H9 (cell line): Measurements from ENCODE around the gene NR4A2. TPM values are rescaled to one million over a fixed set of nuclear protein-coding genes. Genes with fewer than 3 reads are reported as not detected.

Source experiments
- DNase-seq: peaks from one replicate; pipeline ENCODE4 v3.0.0-alpha.2; 2017
- H2AFZ ChIP-seq: one replicate; pipeline ENCODE4 v1.6.1; 2013; ENCODE audit warnings: mild to moderate bottlenecking, low read length, control low read depth, moderate library complexity
- H2AK5ac ChIP-seq: 2 replicates; pipeline ENCODE4 v1.6.1; 2013; ENCODE audit warnings: low read length, control low read depth, mixed read lengths; ENCODE audit not compliant: insufficient read length
- H2BK120ac ChIP-seq: one replicate; pipeline ENCODE4 v1.6.1; 2013; ENCODE audit warnings: low read depth, mild to moderate bottlenecking, low read length, control low read depth, inconsistent platforms; ENCODE audit not compliant: poor library complexity, severe bottlenecking
- H2BK12ac ChIP-seq: 2 replicates; pipeline ENCODE4 v1.6.1; 2013; ENCODE audit warnings: low read length, control low read depth, mixed read lengths, low read depth; ENCODE audit not compliant: insufficient read length
- H2BK15ac ChIP-seq: 2 replicates; pipeline ENCODE4 v1.6.1; 2013; ENCODE audit warnings: low read depth, low read length, control low read depth
- H2BK20ac ChIP-seq: one replicate; pipeline ENCODE4 v1.6.1; 2013; ENCODE audit warnings: low read depth, mild to moderate bottlenecking, low read length, control low read depth, inconsistent platforms; ENCODE audit not compliant: poor library complexity, severe bottlenecking
- H2BK5ac ChIP-seq: 2 replicates; pipeline ENCODE4 v1.6.1; 2013; ENCODE audit warnings: low read length, control low read depth, mixed read lengths; ENCODE audit not compliant: insufficient read length
- H3K14ac ChIP-seq: 2 replicates; pipeline ENCODE4 v1.6.1; 2013; ENCODE audit warnings: low read length, control low read depth; ENCODE audit not compliant: insufficient read depth
- H3K18ac ChIP-seq: 2 replicates; pipeline ENCODE4 v1.6.1; 2013; ENCODE audit warnings: low read depth, mild to moderate bottlenecking, mixed read lengths, low read length, control low read depth; ENCODE audit not compliant: insufficient read length
- H3K23ac ChIP-seq: 2 replicates; pipeline ENCODE4 v1.6.1; 2013; ENCODE audit warnings: low read length, control low read depth, mixed read lengths, low read depth; ENCODE audit not compliant: insufficient read length
- H3K23me2 ChIP-seq: 2 replicates; pipeline ENCODE4 v1.6.1; 2013; ENCODE audit warnings: low read depth, mild to moderate bottlenecking, mixed read lengths, low read length, control low read depth; ENCODE audit not compliant: insufficient read length, poor library complexity, severe bottlenecking
- H3K27ac ChIP-seq: 2 replicates; pipeline ENCODE4 v1.5.1; 2013; ENCODE audit warnings: low read length, control low read depth, mixed read lengths, low read depth; ENCODE audit not compliant: insufficient read length
- H3K27me3 ChIP-seq: 2 replicates; pipeline ENCODE4 v1.6.1; 2013; ENCODE audit warnings: low read length, control low read depth, inconsistent platforms; ENCODE audit not compliant: insufficient read depth
- H3K4ac ChIP-seq: 2 replicates; pipeline ENCODE4 v1.6.1; 2013; ENCODE audit warnings: low read depth, mild to moderate bottlenecking, control low read depth, inconsistent platforms, low read length, moderate library complexity
- H3K4me1 ChIP-seq: 2 replicates; pipeline ENCODE4 v1.6.1; 2013; ENCODE audit warnings: low read length, control low read depth, inconsistent platforms; ENCODE audit not compliant: insufficient read depth
- H3K4me2 ChIP-seq: 2 replicates; pipeline ENCODE4 v1.6.1; 2013; ENCODE audit warnings: low read length, control low read depth, mixed read lengths; ENCODE audit not compliant: insufficient read length, insufficient read depth
- H3K56ac ChIP-seq: 2 replicates; pipeline ENCODE4 v1.6.1; 2013; ENCODE audit warnings: low read depth, mild to moderate bottlenecking, mixed read lengths, low read length, control low read depth; ENCODE audit not compliant: insufficient read length
- H3K79me1 ChIP-seq: 2 replicates; pipeline ENCODE4 v1.6.1; 2013; ENCODE audit warnings: low read depth, mild to moderate bottlenecking, moderate library complexity, low read length, control low read depth, inconsistent platforms; ENCODE audit not compliant: insufficient read depth, poor library complexity, severe bottlenecking
- H3K79me2 ChIP-seq: 2 replicates; pipeline ENCODE4 v1.6.1; 2013; ENCODE audit warnings: low read length, control low read depth, inconsistent platforms; ENCODE audit not compliant: insufficient read depth
- H3K9ac ChIP-seq: 2 replicates; pipeline ENCODE4 v1.6.1; 2013; ENCODE audit warnings: low read length, control low read depth, mixed read lengths; ENCODE audit not compliant: insufficient read length; ENCODE audit errors: extremely low read depth
- H3K9me3 ChIP-seq: one replicate; pipeline ENCODE4 v1.6.1; 2013; ENCODE audit warnings: low read depth, low read length, inconsistent platforms; ENCODE audit not compliant: control insufficient read depth
- H3T11ph ChIP-seq: one replicate; pipeline ENCODE4 v1.6.1; 2013; ENCODE audit warnings: mild to moderate bottlenecking, low read length, control low read depth, inconsistent platforms
- H4K20me1 ChIP-seq: one replicate; pipeline ENCODE4 v1.6.1; 2013; ENCODE audit not compliant: control insufficient read depth, insufficient read length, insufficient read depth
- H4K5ac ChIP-seq: 2 replicates; pipeline ENCODE4 v1.6.1; 2013; ENCODE audit warnings: low read depth, mild to moderate bottlenecking, mixed read lengths, low read length, control low read depth; ENCODE audit not compliant: insufficient read length
- H4K8ac ChIP-seq: replicated peaks from 2 replicates; pipeline ENCODE4 v1.6.1; 2013; ENCODE audit warnings: low read length, control low read depth, mixed read lengths, low read depth; ENCODE audit not compliant: insufficient read length
- H4K91ac ChIP-seq: 2 replicates; pipeline ENCODE4 v1.6.1; 2013; ENCODE audit warnings: low read depth, mild to moderate bottlenecking, moderate library complexity, mixed read lengths, low read length, control low read depth; ENCODE audit not compliant: insufficient read length
- H3K27ac Mint-ChIP-seq, 3 experiments: 2 replicates in 2 of 3; 3 replicates in 1 of 3; pipeline ENCODE4 v1.8.0; 2020 to 2021; ENCODE audit warnings: mixed read lengths in 3 of 3, mild to moderate bottlenecking in 1 of 3, moderate library complexity in 1 of 3
- H3K27me3 Mint-ChIP-seq: 2 replicates; pipeline ENCODE4 v1.8.0; 2021; ENCODE audit warnings: low read depth, mild to moderate bottlenecking, moderate library complexity, mixed read lengths
- H3K36me3 Mint-ChIP-seq, 3 experiments: 2 replicates in 2 of 3; 3 replicates in 1 of 3; pipeline ENCODE4 v1.8.0; 2020 to 2021; ENCODE audit warnings: low read depth in 3 of 3, mixed read lengths in 3 of 3; ENCODE audit not compliant: insufficient read depth in 1 of 3
- H3K4me1 Mint-ChIP-seq, 2 experiments: 2 replicates each; pipeline ENCODE4 v1.8.0; 2020; ENCODE audit warnings: mixed read lengths in 2 of 2
- H3K4me3 Mint-ChIP-seq, 2 experiments: 2 replicates in 1 of 2; 3 replicates in 1 of 2; pipeline ENCODE4 v1.8.0; 2020 to 2021; ENCODE audit warnings: mild to moderate bottlenecking in 2 of 2, mixed read lengths in 2 of 2, moderate library complexity in 1 of 2
- H3K9me3 Mint-ChIP-seq, 2 experiments: 2 replicates in 1 of 2; 3 replicates in 1 of 2; pipeline ENCODE4 v1.8.0; 2020; ENCODE audit warnings: mild to moderate bottlenecking in 2 of 2, mixed read lengths in 2 of 2, moderate library complexity in 1 of 2
- WGBS: extraction: QIAGEN DNeasy Blood & Tissue Kit; methylation state at CpG from one replicate; pipeline ENCODE4 v1.1.7; 2013; ENCODE audit warnings: missing lambda C conversion rate, low lambda C conversion rate, mixed read lengths; ENCODE audit not compliant: insufficient read length; ENCODE audit errors: extremely low coverage; 5-methylcytosine and 5-hydroxymethylcytosine counted together
- total RNA-seq: library from RNA; stranded (reverse); gene quantifications from 2 replicates; pipeline ENCODE4 v1.2.1, GENCODE V29; 2021
- TF ChIP-seq, protein P1 (sequence below): fragments of 200-600 bp; sonication (generic); conservative IDR thresholded peaks from 3 replicates; pipeline ENCODE4 v1.8.0; 2021; ENCODE audit warnings: antibody characterized with exemption, mild to moderate bottlenecking

The NR4A2 gene
- total RNA-seq, 1 experiment from 2014 or later: 2.0 TPM

DNA sequence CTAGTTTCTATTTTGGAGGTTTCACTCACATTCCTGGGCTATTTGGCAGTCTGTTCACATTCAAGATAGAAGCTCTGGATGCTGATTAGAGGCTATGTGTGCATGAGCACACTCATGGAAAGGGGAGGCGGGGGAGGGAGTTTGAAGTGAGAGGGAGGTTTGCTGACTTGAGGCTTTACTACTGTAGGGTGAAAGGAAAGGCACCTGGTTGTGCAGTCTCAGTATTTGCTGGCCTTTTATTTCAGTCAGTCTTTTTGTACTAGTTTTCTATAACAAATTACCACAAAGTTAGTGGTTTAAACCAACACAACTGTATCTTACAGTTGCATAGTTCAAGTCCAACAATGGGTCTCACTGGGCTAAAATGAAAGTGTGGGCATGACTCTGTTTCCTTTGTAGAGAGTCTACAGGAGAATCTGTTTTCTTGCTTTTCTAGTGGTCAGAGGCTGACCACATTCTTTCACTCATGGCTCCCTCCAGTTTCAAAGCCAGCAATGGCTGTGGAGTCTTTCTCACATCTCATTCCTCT, 47.7 kb upstream of the NR4A2 start:
- H3K27ac Mint-ChIP-seq: no peak overlapping the region
- H3K9me3 Mint-ChIP-seq: peaks cover 3 to 15% of the 10 kb centered on the region in 2 experiments
- H2BK120ac ChIP-seq: no peak overlapping the region
- H3K18ac ChIP-seq: no peak overlapping the region
- H4K5ac ChIP-seq: no peak overlapping the region
- H3K23ac ChIP-seq: no peak overlapping the region
- no peak overlapping the region for H3K4me2 ChIP-seq
- no peaks in the 10 kb centered on the region for H3K27me3 ChIP-seq
- no peak overlapping the region for H3K14ac ChIP-seq
- no peak overlapping the region for H2BK12ac ChIP-seq
- no peaks in the 10 kb centered on the region for H4K20me1 ChIP-seq
- H3K79me2 ChIP-seq: no peaks in the 10 kb centered on the region
- H3K4me3 Mint-ChIP-seq: no peak overlapping the region
- no peak overlapping the region for H2AK5ac ChIP-seq
- H4K91ac ChIP-seq: no peak overlapping the region
- no peak overlapping the region for H2AFZ ChIP-seq
- peaks cover 19 to 21% of the 10 kb centered on the region in 2 experiments for H3K4me1 Mint-ChIP-seq
- no peaks in the 10 kb centered on the region for H3K79me1 ChIP-seq
- no peak overlapping the region for H3K4ac ChIP-seq
- H3K4me1 ChIP-seq: no peaks in the 10 kb centered on the region; the same call in 1 of the 2 replicates
- no peak overlapping the region for H3K56ac ChIP-seq
- H3K9me3 ChIP-seq: no peaks in the 10 kb centered on the region
- H3K9ac ChIP-seq: no peak overlapping the region
- no peak overlapping the region for H2BK20ac ChIP-seq
- H3K27ac ChIP-seq: no peak overlapping the region
- H3K27me3 Mint-ChIP-seq: no peaks in the 10 kb centered on the region
- H3K36me3 Mint-ChIP-seq: peaks cover 0 to 17% (median 3%) of the 10 kb centered on the region in 3 experiments; a peak in 3 of 7 replicates
- DNase-seq: no peak
- no peak overlapping the region for H2BK5ac ChIP-seq
- no peak overlapping the region for H3T11ph ChIP-seq
- no CpG with 5 or more reads among the region's 1 CpG for WGBS
- no peak overlapping the region for H4K8ac ChIP-seq
- H2BK15ac ChIP-seq: no peak overlapping the region
- TF ChIP-seq, protein P1, sequence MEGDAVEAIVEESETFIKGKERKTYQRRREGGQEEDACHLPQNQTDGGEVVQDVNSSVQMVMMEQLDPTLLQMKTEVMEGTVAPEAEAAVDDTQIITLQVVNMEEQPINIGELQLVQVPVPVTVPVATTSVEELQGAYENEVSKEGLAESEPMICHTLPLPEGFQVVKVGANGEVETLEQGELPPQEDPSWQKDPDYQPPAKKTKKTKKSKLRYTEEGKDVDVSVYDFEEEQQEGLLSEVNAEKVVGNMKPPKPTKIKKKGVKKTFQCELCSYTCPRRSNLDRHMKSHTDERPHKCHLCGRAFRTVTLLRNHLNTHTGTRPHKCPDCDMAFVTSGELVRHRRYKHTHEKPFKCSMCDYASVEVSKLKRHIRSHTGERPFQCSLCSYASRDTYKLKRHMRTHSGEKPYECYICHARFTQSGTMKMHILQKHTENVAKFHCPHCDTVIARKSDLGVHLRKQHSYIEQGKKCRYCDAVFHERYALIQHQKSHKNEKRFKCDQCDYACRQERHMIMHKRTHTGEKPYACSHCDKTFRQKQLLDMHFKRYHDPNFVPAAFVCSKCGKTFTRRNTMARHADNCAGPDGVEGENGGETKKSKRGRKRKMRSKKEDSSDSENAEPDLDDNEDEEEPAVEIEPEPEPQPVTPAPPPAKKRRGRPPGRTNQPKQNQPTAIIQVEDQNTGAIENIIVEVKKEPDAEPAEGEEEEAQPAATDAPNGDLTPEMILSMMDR: no peak
- no peaks in the 10 kb centered on the region for H3K23me2 ChIP-seq
